OCI-LY1 (cell line): Measurements from ENCODE around the gene CLDN4.

Experiments used
- H2AFZ ChIP-seq: fragments of 200-600 bp; sonication (generic), shearing (Covaris generic); 2 replicates; pipeline ENCODE4 v1.6.0; 2014; ENCODE audit warnings: antibody characterized with exemption, mild to moderate bottlenecking, low read length
- H3F3A ChIP-seq: fragments of 200-600 bp; sonication (generic), shearing (Covaris generic); 2 replicates; pipeline ENCODE4 v1.6.0; 2014; ENCODE audit warnings: mild to moderate bottlenecking, antibody characterized with exemption, low read length, moderate library complexity; ENCODE audit not compliant: insufficient read depth
- H3K27ac ChIP-seq: fragments of 200-600 bp; sonication (generic); 2 replicates; pipeline ENCODE4 v1.5.1; 2014; ENCODE audit warnings: low read length, mixed run types, mild to moderate bottlenecking, low read depth; ENCODE audit not compliant: poor library complexity, severe bottlenecking
- H3K27me3 ChIP-seq: fragments of 200-600 bp; sonication (generic); 2 replicates; pipeline ENCODE4 v1.6.0; 2014; ENCODE audit warnings: antibody characterized with exemption, mild to moderate bottlenecking, low read length, moderate library complexity; ENCODE audit not compliant: insufficient read depth
- H3K36me3 ChIP-seq: fragments of 200-600 bp; sonication (generic); 2 replicates; pipeline ENCODE4 v1.6.1; 2014; ENCODE audit warnings: mild to moderate bottlenecking, antibody characterized with exemption, low read length, moderate library complexity, mixed read lengths; ENCODE audit not compliant: insufficient read depth
- H3K4me1 ChIP-seq: fragments of 200-600 bp; sonication (generic); 2 replicates; pipeline ENCODE4 v1.5.1; 2014; ENCODE audit warnings: mild to moderate bottlenecking, low read length, moderate library complexity; ENCODE audit not compliant: insufficient read depth, severe bottlenecking
- H3K4me2 ChIP-seq: fragments of 200-600 bp; sonication (generic), shearing (Covaris generic); 2 replicates; pipeline ENCODE4 v1.6.1; 2014; ENCODE audit warnings: low read length
- H3K4me3 ChIP-seq: fragments of 200-600 bp; sonication (generic); 2 replicates; pipeline ENCODE4 v1.5.1; 2014; ENCODE audit warnings: low read length, low read depth, mild to moderate bottlenecking, mixed read lengths; ENCODE audit not compliant: poor library complexity, severe bottlenecking
- H3K79me2 ChIP-seq: fragments of 200-600 bp; shearing (Covaris generic); 2 replicates; pipeline ENCODE4 v1.6.1; 2016; ENCODE audit warnings: mixed run types, low read length, mixed read lengths; ENCODE audit not compliant: insufficient read depth
- H3K9ac ChIP-seq: fragments of 200-600 bp; sonication (generic), shearing (Covaris generic); 2 replicates; pipeline ENCODE4 v1.6.1; 2014; ENCODE audit warnings: mild to moderate bottlenecking, low read length, mixed read lengths
- H3K9me2 ChIP-seq: fragments of 200-600 bp; sonication (generic), shearing (Covaris generic); 2 replicates; pipeline ENCODE4 v1.6.1; 2014; ENCODE audit warnings: low read depth, mild to moderate bottlenecking, low read length, mixed read lengths
- H3K9me3 ChIP-seq: fragments of 200-600 bp; shearing (Covaris generic); 2 replicates; pipeline ENCODE4 v1.6.1; 2014; ENCODE audit warnings: low read length, mixed read lengths
- H4K20me1 ChIP-seq: fragments of 200-600 bp; sonication (generic), shearing (Covaris generic); 2 replicates; pipeline ENCODE4 v1.6.0; 2016; ENCODE audit warnings: mild to moderate bottlenecking, low read length; ENCODE audit not compliant: insufficient read depth
- EZH2 ChIP-seq: fragments of 200-600 bp; sonication (generic), shearing (Covaris generic); IDR thresholded peaks from 2 replicates; pipeline ENCODE4 v1.8.0; 2017; ENCODE audit warnings: borderline replicate concordance, mixed run types, mild to moderate bottlenecking, antibody characterized with exemption, low read length, moderate library complexity, mixed read lengths
- TF ChIP-seq, protein P1 (sequence below): fragments of 200-600 bp; sonication (generic), shearing (Covaris generic); IDR thresholded peaks from 2 replicates; pipeline ENCODE4 v1.5.1; 2017; ENCODE audit warnings: mild to moderate bottlenecking, antibody characterized with exemption, low read length, moderate library complexity, mixed read lengths

Gene CLDN4

GRCh38 chr7:73823257-73823656, 7.5 kb upstream of the CLDN4 start:
- no peaks in the 10 kb centered on the region for H3K79me2 ChIP-seq
- H3K4me3 ChIP-seq: no peak overlapping the region
- H3F3A ChIP-seq: no peaks in the 10 kb centered on the region
- no peak overlapping the region for H2AFZ ChIP-seq
- peaks cover 3% of the 10 kb centered on the region; the same call in 1 of the 2 replicates for H3K9me3 ChIP-seq
- H3K36me3 ChIP-seq: no peaks in the 10 kb centered on the region
- TF ChIP-seq, protein P1, sequence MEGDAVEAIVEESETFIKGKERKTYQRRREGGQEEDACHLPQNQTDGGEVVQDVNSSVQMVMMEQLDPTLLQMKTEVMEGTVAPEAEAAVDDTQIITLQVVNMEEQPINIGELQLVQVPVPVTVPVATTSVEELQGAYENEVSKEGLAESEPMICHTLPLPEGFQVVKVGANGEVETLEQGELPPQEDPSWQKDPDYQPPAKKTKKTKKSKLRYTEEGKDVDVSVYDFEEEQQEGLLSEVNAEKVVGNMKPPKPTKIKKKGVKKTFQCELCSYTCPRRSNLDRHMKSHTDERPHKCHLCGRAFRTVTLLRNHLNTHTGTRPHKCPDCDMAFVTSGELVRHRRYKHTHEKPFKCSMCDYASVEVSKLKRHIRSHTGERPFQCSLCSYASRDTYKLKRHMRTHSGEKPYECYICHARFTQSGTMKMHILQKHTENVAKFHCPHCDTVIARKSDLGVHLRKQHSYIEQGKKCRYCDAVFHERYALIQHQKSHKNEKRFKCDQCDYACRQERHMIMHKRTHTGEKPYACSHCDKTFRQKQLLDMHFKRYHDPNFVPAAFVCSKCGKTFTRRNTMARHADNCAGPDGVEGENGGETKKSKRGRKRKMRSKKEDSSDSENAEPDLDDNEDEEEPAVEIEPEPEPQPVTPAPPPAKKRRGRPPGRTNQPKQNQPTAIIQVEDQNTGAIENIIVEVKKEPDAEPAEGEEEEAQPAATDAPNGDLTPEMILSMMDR: no peak
- TF ChIP-seq EZH2: no peak
- H3K9ac ChIP-seq: no peak overlapping the region
- no peaks in the 10 kb centered on the region for H4K20me1 ChIP-seq
- peaks cover 4% of the 10 kb centered on the region; the same call in 1 of the 2 replicates for H3K27me3 ChIP-seq
- no peaks in the 10 kb centered on the region for H3K9me2 ChIP-seq
- no peaks in the 10 kb centered on the region for H3K4me1 ChIP-seq
- no peak overlapping the region for H3K4me2 ChIP-seq
- H3K27ac ChIP-seq: no peak overlapping the region

DNA sequence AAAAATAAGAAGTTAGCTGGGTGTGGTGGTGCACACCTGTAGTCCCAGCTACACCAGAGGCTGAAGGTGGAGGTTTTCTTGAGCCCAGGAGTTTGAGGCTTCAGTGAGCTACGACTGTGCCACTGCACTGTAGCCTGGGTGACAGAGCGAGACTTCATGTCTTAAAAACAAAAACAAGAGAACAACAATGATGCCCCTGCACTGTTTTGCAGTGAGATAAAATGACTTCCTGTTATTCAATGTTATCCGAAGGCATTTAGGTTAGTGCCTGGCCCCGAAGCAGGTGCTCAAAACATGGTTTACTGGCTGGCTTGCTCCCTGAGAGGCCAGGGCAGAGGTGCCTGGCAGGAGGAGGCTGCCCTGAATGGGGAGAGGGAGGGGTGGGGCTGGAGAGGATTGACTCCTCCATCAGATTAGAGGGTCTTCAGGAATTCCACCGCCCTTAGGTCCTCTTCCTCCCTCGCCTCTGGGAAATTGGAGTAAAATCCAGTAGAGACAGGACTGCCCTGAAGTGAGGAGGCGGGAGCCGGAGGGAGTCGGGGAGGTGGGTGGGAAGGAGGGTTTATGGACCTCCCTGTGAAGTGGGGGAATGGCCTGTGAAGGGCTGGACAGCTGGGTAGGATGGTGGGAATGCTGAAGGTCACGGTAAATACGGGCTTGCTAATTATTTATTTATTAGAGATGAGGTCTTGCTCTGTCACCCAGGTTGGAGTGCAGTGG, 6.8 kb upstream of the CLDN4 start:
- Histone ChIP-seq H3K4me2 (no peak overlapping the region), H3K27me3 (peaks cover 4% of the 10 kb centered on the region; the same call in 1 of the 2 replicates)

GRCh38 chr7:73824986-73825385, 5.8 kb upstream of the CLDN4 start:
- H3K4me2 ChIP-seq: no peak overlapping the region
- H3K27ac ChIP-seq: no peak overlapping the region
- H3K27me3 ChIP-seq: peaks cover 4% of the 10 kb centered on the region; the same call in 1 of the 2 replicates
- H3K36me3 ChIP-seq: no peaks in the 10 kb centered on the region
- H3K4me1 ChIP-seq: no peaks in the 10 kb centered on the region
- H4K20me1 ChIP-seq: no peaks in the 10 kb centered on the region
- TF ChIP-seq, protein P1: no peak
- TF ChIP-seq EZH2: no peak
- no peak overlapping the region for H2AFZ ChIP-seq
- no peaks in the 10 kb centered on the region for H3K9me2 ChIP-seq
- no peaks in the 10 kb centered on the region for H3F3A ChIP-seq
- no peak overlapping the region for H3K4me3 ChIP-seq
- no peaks in the 10 kb centered on the region for H3K9me3 ChIP-seq
- H3K79me2 ChIP-seq: no peaks in the 10 kb centered on the region
- no peak overlapping the region for H3K9ac ChIP-seq

More for the DNA sequence above, 6.8 kb upstream of the CLDN4 start:
- Histone ChIP-seq H3K4me3 (no peak overlapping the region), H3K9me3 (peaks cover 3% of the 10 kb centered on the region; the same call in 1 of the 2 replicates), H3K4me1 (no peaks in the 10 kb centered on the region), H3K9me2 (no peaks in the 10 kb centered on the region), H3K9ac (no peak overlapping the region), H2AFZ (no peak overlapping the region), H3F3A (no peaks in the 10 kb centered on the region), H3K79me2 (no peaks in the 10 kb centered on the region), H3K27ac (no peak overlapping the region), H3K36me3 (no peaks in the 10 kb centered on the region), H4K20me1 (no peaks in the 10 kb centered on the region)
- TF ChIP-seq, protein P1: no peak
- TF ChIP-seq EZH2: no peak
